Measurements from ENCODE around the gene KIF2C. TPM values are rescaled to one million over a fixed set of nuclear protein-coding genes. Genes with fewer than 3 reads are reported as not detected.
A peak's percentile ranks its signal among the peaks of the same experiment; 100 is the strongest.

The KIF2C gene
- total and polyA plus RNA-seq, 9 of the 15 experiments (the other 6 are each of a cell fraction or from before 2014, with no cell fraction given): 84.9 to 226 (median 169) TPM

DNA sequence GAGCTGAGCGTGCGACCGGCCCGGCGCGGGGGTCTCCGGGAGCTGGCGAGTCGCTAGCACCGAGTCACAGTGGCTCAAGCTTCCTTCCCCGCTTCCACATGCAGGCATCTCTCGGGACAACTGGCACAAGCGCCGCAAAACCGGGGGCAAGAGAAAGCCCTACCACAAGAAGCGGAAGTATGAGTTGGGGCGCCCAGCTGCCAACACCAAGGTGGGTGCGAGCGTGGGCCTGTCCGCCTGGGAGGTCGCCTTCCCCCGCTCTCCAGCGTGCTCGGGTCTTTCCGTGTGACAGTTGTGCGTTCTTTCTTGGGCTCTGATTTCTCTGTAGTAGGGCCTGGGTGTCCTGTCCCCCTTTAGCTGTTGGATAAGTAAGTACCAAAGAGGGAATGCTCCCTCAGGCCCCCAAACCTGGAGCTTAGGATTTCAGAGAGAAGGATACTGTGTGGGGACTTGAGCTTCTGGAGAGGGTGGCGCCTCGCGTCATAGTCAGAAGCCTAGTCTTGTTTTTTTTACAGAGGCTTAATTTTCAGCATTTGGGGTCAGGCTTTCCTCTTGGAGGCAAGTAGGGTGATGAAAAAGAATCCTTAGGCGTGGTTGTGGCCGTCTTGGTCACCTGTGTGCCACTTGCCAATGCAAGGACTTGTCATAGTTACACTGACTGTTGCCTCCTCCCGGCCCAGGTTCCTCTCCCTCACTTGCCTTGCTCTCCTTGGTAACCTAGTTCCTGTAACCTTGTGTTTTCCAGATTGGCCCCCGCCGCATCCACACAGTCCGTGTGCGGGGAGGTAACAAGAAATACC lies 36.5 kb downstream of the KIF2C start (continued):
- TF ChIP-seq MTA2 (IDR thresholded peaks at IDR 0.05; ENCODE audit: low read depth) (no peak), KAT7 (CRISPR knock-in tag; IDR thresholded peaks at IDR 0.05; ENCODE audit: borderline replicate concordance) (0 out of 2 replicates have a peak, but pooled peaks have one; percentile 22), DMBX1 (CRISPR knock-in tag; IDR thresholded peaks at IDR 0.05; ENCODE audit: borderline replicate concordance) (no peak), HNRNPUL1 (IDR thresholded peaks at IDR 0.05; ENCODE audit: low read length) (0 out of 2 replicates have a peak, but pooled peaks have one; percentile 72), CREB1 (IDR thresholded peaks at IDR 0.05) (no peak), CREB1 (CRISPR knock-in tag; IDR thresholded peaks at IDR 0.05) (no peak), PML (IDR thresholded peaks at IDR 0.05; ENCODE audit: low read length) (0 out of 2 replicates have a peak, but pooled peaks have one; percentile 1), ETV5 (CRISPR knock-in tag; IDR thresholded peaks at IDR 0.05; ENCODE audit: low read depth) (peak; percentile 69), ZNF778 (CRISPR knock-in tag; IDR thresholded peaks at IDR 0.05) (no peak), DIDO1 (tag; IDR thresholded peaks at IDR 0.05; ENCODE audit: low read depth) (no peak)
- TF ChIP-seq, protein P1, sequence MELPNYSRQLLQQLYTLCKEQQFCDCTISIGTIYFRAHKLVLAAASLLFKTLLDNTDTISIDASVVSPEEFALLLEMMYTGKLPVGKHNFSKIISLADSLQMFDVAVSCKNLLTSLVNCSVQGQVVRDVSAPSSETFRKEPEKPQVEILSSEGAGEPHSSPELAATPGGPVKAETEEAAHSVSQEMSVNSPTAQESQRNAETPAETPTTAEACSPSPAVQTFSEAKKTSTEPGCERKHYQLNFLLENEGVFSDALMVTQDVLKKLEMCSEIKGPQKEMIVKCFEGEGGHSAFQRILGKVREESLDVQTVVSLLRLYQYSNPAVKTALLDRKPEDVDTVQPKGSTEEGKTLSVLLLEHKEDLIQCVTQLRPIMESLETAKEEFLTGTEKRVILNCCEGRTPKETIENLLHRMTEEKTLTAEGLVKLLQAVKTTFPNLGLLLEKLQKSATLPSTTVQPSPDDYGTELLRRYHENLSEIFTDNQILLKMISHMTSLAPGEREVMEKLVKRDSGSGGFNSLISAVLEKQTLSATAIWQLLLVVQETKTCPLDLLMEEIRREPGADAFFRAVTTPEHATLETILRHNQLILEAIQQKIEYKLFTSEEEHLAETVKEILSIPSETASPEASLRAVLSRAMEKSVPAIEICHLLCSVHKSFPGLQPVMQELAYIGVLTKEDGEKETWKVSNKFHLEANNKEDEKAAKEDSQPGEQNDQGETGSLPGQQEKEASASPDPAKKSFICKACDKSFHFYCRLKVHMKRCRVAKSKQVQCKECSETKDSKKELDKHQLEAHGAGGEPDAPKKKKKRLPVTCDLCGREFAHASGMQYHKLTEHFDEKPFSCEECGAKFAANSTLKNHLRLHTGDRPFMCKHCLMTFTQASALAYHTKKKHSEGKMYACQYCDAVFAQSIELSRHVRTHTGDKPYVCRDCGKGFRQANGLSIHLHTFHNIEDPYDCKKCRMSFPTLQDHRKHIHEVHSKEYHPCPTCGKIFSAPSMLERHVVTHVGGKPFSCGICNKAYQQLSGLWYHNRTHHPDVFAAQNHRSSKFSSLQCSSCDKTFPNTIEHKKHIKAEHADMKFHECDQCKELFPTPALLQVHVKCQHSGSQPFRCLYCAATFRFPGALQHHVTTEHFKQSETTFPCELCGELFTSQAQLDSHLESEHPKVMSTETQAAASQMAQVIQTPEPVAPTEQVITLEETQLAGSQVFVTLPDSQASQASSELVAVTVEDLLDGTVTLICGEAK (IDR thresholded peaks at IDR 0.05): 0 out of 2 replicates have a peak, but pooled peaks have one; percentile 2
- TF ChIP-seq, protein P1 (CRISPR knock-in tag; IDR thresholded peaks at IDR 0.05): no peak
- TF ChIP-seq, protein P2, sequence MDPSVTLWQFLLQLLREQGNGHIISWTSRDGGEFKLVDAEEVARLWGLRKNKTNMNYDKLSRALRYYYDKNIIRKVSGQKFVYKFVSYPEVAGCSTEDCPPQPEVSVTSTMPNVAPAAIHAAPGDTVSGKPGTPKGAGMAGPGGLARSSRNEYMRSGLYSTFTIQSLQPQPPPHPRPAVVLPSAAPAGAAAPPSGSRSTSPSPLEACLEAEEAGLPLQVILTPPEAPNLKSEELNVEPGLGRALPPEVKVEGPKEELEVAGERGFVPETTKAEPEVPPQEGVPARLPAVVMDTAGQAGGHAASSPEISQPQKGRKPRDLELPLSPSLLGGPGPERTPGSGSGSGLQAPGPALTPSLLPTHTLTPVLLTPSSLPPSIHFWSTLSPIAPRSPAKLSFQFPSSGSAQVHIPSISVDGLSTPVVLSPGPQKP (CRISPR knock-in tag; IDR thresholded peaks at IDR 0.05): no peak
- TF ChIP-seq, protein P3, sequence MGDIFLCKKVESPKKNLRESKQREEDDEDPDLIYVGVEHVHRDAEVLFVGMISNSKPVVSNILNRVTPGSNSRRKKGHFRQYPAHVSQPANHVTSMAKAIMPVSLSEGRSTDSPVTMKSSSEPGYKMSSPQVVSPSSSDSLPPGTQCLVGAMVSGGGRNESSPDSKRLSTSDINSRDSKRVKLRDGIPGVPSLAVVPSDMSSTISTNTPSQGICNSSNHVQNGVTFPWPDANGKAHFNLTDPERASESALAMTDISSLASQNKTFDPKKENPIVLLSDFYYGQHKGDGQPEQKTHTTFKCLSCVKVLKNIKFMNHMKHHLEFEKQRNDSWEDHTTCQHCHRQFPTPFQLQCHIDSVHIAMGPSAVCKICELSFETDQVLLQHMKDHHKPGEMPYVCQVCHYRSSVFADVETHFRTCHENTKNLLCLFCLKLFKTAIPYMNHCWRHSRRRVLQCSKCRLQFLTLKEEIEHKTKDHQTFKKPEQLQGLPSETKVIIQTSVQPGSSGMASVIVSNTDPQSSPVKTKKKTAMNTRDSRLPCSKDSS (IDR thresholded peaks at IDR 0.05; ENCODE audit: low read depth, partially characterized antibody): no peak

All from K562 (cell line).